CD14-positive monocyte (primary cell): Measurements from ENCODE around the gene SLC35F3. TPM values are rescaled to one million over a fixed set of nuclear protein-coding genes. Genes with fewer than 3 reads are reported as not detected.
A peak's percentile ranks its signal among the peaks of the same experiment; 100 is the strongest.

Experiments
- DNase-seq, 3 donors: peaks; one replicate each; pipeline ENCODE4 v3.0.0-alpha.2; 2011 to 2022
- H2AFZ ChIP-seq: 2 replicates; pipeline ENCODE4 v1.6.0; 2012; ENCODE audit warnings: mild to moderate bottlenecking, low read depth, low read length, inconsistent platforms; ENCODE audit not compliant: insufficient read depth, poor library complexity, severe bottlenecking
- H3K27ac ChIP-seq, 2 donors: 1 replicate in 1 of 2; 2 replicates in 1 of 2; pipeline ENCODE4 v1.5.1; 2012 to 2013; ENCODE audit warnings: low read length in 2 of 2, control low read depth in 1 of 2, inconsistent platforms in 1 of 2, low read depth in 1 of 2, mild to moderate bottlenecking in 1 of 2
- H3K27me3 ChIP-seq, 2 donors: one replicate each; pipeline versions ENCODE4 v1.6.0 to v1.6.1; 2011 to 2013; ENCODE audit warnings: low read length in 2 of 2; ENCODE audit not compliant: control insufficient read depth in 2 of 2, insufficient read depth in 2 of 2
- H3K36me3 ChIP-seq, 2 donors: replicated peaks in 1 of 2; 1 replicate in 1 of 2; 2 replicates in 1 of 2; pipeline versions ENCODE4 v1.5.1 to v1.6.1; 2012 to 2013; ENCODE audit warnings: low read length in 2 of 2, control low read depth in 1 of 2, inconsistent platforms in 1 of 2, mild to moderate bottlenecking in 1 of 2; ENCODE audit not compliant: insufficient read depth in 2 of 2, control insufficient read depth in 1 of 2
- H3K4me1 ChIP-seq, 2 donors: 1 replicate in 1 of 2; 2 replicates in 1 of 2; pipeline versions ENCODE4 v1.5.1 to v1.6.1; 2012 to 2013; ENCODE audit warnings: low read length in 2 of 2, control low read depth in 1 of 2, inconsistent platforms in 1 of 2, mild to moderate bottlenecking in 1 of 2, moderate library complexity in 1 of 2; ENCODE audit not compliant: insufficient read depth in 2 of 2, control insufficient read depth in 1 of 2
- H3K4me2 ChIP-seq: replicated peaks from 2 replicates; pipeline ENCODE3; 2012; ENCODE audit warnings: low read length, moderate library complexity, mild to moderate bottlenecking; ENCODE audit not compliant: poor library complexity, severe bottlenecking; ENCODE audit errors: extremely low read depth
- H3K4me3 ChIP-seq, 3 experiments: fragments of 200-600 bp in 1 of 3; sonication (generic) in 1 of 3; replicated peaks in 1 of 3; 1 replicate in 2 of 3; 2 replicates in 1 of 3; pipeline ENCODE4 v1.5.1; 2011 to 2013; ENCODE audit warnings: low read length in 3 of 3, mild to moderate bottlenecking in 3 of 3, control low read depth in 2 of 3, low read depth in 2 of 3, inconsistent platforms in 1 of 3, moderate library complexity in 1 of 3
- H3K79me2 ChIP-seq: 2 replicates; pipeline ENCODE4 v1.6.0; 2012; ENCODE audit warnings: mild to moderate bottlenecking, control low read depth, inconsistent platforms, low read length, moderate library complexity; ENCODE audit not compliant: insufficient read depth
- H3K9ac ChIP-seq: 2 replicates; pipeline ENCODE4 v1.6.0; 2017; ENCODE audit warnings: low read length, mild to moderate bottlenecking; ENCODE audit not compliant: insufficient read depth, poor library complexity, severe bottlenecking
- H3K9me3 ChIP-seq, 2 donors: replicated peaks in 1 of 2; 1 replicate in 1 of 2; 2 replicates in 1 of 2; pipeline versions ENCODE4 v1.5.1 to v1.6.1; 2012 to 2013; ENCODE audit warnings: low read length in 2 of 2, control low read depth in 1 of 2; ENCODE audit not compliant: control insufficient read depth in 1 of 2, insufficient read depth in 1 of 2
- H4K20me1 ChIP-seq: 2 replicates; pipeline ENCODE4 v1.6.0; 2012; ENCODE audit warnings: mild to moderate bottlenecking, low read length, control low read depth, moderate library complexity; ENCODE audit not compliant: insufficient read depth
- H3K27ac Mint-ChIP-seq, 7 donors: one replicate each; pipeline ENCODE4 v1.8.0; 2020; ENCODE audit warnings: mild to moderate bottlenecking in 7 of 7, mixed read lengths in 7 of 7, moderate library complexity in 6 of 7, inconsistent platforms in 2 of 7
- H3K27me3 Mint-ChIP-seq, 3 donors: one replicate each; pipeline ENCODE4 v1.8.0; 2021 to 2022; ENCODE audit warnings: low read depth in 3 of 3, mild to moderate bottlenecking in 3 of 3, mixed read lengths in 3 of 3, moderate library complexity in 3 of 3, inconsistent platforms in 1 of 3
- H3K36me3 Mint-ChIP-seq, 2 donors: one replicate each; pipeline ENCODE4 v1.8.0; 2020; ENCODE audit warnings: mixed read lengths in 2 of 2, inconsistent platforms in 1 of 2, mild to moderate bottlenecking in 1 of 2
- H3K4me1 Mint-ChIP-seq: one replicate; pipeline ENCODE4 v1.8.0; 2020; ENCODE audit warnings: mild to moderate bottlenecking, mixed read lengths
- H3K4me3 Mint-ChIP-seq, 2 donors: one replicate each; pipeline ENCODE4 v1.8.0; 2020; ENCODE audit warnings: mild to moderate bottlenecking in 2 of 2, mixed read lengths in 2 of 2, moderate library complexity in 1 of 2
- H3K9me3 Mint-ChIP-seq, 7 donors: one replicate each; pipeline ENCODE4 v1.8.0; 2020 to 2022; ENCODE audit warnings: mixed read lengths in 7 of 7, mild to moderate bottlenecking in 6 of 7, moderate library complexity in 6 of 7, inconsistent platforms in 2 of 7
- WGBS: methylation state at CpG from one replicate; pipeline ENCODE4 v1.1.5; 2013; ENCODE audit warnings: missing lambda C conversion rate; ENCODE audit not compliant: insufficient coverage; 5-methylcytosine and 5-hydroxymethylcytosine counted together
- intact Hi-C, 2 donors: fragments of 100-400 bp; cut with micrococcal nuclease; formaldehyde crosslinking; loops; one replicate each; pipeline versions ENCODE4 v1.15.0 to v1.15.1; 2023
- polyA plus RNA-seq, 3 donors: library from polyadenylated mRNA; depleted of rRNA in 1 of 3; unstranded in 2 of 3; stranded (reverse) in 1 of 3; fragments of 300-500 nt in 2 of 3; fragments of >200 nt in 1 of 3; fragmentation: Illumina TruSeq in 2 of 3; gene quantifications; 1 replicate in 2 of 3; 2 replicates in 1 of 3; pipeline ENCODE4 v1.2.3, GENCODE V29; 2012 to 2021
- TF ChIP-seq, protein P1 (sequence below): fragments of 200-600 bp; IDR thresholded peaks from one replicate; pipeline ENCODE4 v1.8.0; 2022; ENCODE audit warnings: antibody characterized with exemption, mild to moderate bottlenecking

SLC35F3 gene
- polyA plus RNA-seq, 3 donors: 0.17 to 0.78 TPM; not detected in 1

DNA sequence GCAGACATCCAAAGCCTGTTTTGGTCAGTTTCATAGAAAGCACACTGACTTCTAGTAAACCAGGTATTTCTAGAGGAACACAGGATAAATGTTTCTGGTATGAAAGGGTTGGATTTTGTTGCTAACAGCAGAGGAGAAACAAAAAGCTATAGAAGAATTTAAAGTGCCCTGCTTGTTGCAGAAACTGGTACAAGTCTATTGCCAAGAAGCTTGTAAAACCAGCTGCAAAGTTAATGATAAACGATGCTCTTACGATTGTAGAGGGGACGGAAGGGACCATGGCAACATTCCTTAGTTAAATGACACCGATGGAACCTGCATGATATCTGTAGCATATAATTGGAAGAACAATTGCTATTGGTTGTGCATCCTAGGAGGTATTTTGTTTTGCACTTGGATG is 40.1 kb downstream of the SLC35F3 start:
- no peaks in the 10 kb centered on the region for H3K27me3 ChIP-seq
- Mint-ChIP-seq H3K27me3 (peaks cover 0 to 3% (median 1%) of the 10 kb centered on the region in 3 donors), H3K4me1 (no peaks in the 10 kb centered on the region), H3K36me3 (no peaks in the 10 kb centered on the region), H3K9me3 (peaks cover 0 to 7% (median 2%) of the 10 kb centered on the region in 7 donors), H3K27ac (no peak overlapping the region), H3K4me3 (no peak overlapping the region)
- DNase-seq: no peak
- H3K4me2 ChIP-seq: no peak overlapping the region
- TF ChIP-seq, protein P1, sequence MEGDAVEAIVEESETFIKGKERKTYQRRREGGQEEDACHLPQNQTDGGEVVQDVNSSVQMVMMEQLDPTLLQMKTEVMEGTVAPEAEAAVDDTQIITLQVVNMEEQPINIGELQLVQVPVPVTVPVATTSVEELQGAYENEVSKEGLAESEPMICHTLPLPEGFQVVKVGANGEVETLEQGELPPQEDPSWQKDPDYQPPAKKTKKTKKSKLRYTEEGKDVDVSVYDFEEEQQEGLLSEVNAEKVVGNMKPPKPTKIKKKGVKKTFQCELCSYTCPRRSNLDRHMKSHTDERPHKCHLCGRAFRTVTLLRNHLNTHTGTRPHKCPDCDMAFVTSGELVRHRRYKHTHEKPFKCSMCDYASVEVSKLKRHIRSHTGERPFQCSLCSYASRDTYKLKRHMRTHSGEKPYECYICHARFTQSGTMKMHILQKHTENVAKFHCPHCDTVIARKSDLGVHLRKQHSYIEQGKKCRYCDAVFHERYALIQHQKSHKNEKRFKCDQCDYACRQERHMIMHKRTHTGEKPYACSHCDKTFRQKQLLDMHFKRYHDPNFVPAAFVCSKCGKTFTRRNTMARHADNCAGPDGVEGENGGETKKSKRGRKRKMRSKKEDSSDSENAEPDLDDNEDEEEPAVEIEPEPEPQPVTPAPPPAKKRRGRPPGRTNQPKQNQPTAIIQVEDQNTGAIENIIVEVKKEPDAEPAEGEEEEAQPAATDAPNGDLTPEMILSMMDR: no peak
- H3K4me3 ChIP-seq: no peak overlapping the region
- H3K36me3 ChIP-seq: no peaks in the 10 kb centered on the region
- no peaks in the 10 kb centered on the region for H3K4me1 ChIP-seq
- WGBS: 73% methylated on average over 4 of the region's 4 CpGs
- H3K9me3 ChIP-seq: no peaks in the 10 kb centered on the region
- no peaks in the 10 kb centered on the region for H3K79me2 ChIP-seq
- no peaks in the 10 kb centered on the region for H4K20me1 ChIP-seq
- no peak overlapping the region for H2AFZ ChIP-seq
- no peak overlapping the region for H3K27ac ChIP-seq
- intact Hi-C loops: no loop called here
- no peak overlapping the region for H3K9ac ChIP-seq

DNA sequence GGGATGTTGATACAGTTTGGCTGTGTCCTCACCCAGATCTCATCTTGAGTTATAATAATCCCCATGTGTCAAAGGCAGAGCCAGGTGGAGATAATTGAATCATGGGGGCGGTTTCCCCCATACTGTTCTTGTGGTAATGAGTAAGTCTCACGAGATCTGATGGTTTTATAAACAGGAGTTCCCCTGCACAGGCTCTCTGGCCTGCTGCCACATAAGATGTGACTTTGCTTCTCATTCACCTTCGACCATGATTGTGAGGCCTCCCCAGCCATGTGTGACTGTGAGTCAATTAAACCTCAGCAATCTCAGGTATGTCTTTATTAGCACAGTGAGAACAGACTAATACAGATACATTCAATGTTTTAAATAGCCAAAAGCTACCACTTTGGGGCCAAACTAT is 41.1 kb downstream of the SLC35F3 start:
- intact Hi-C loops: no loop called here
- H3K79me2 ChIP-seq: no peaks in the 10 kb centered on the region
- H3K36me3 Mint-ChIP-seq: no peaks in the 10 kb centered on the region
- H3K27me3 ChIP-seq: no peaks in the 10 kb centered on the region
- DNase-seq: no peak
- no peaks in the 10 kb centered on the region for H3K4me1 ChIP-seq
- H4K20me1 ChIP-seq: no peaks in the 10 kb centered on the region
- 80% methylated on average over 1 of the region's 3 CpGs for WGBS
- H3K4me1 Mint-ChIP-seq: no peaks in the 10 kb centered on the region
- no peak overlapping the region for H3K4me3 ChIP-seq
- no peak overlapping the region for H3K9ac ChIP-seq
- peaks cover 0 to 1% (median under 1%) of the 10 kb centered on the region in 3 donors for H3K27me3 Mint-ChIP-seq
- H3K9me3 ChIP-seq: no peaks in the 10 kb centered on the region
- H3K4me2 ChIP-seq: no peak overlapping the region
- no peak overlapping the region for H3K27ac ChIP-seq
- peaks cover 2 to 11% (median 4%) of the 10 kb centered on the region in 7 donors for H3K9me3 Mint-ChIP-seq
- TF ChIP-seq, protein P1: no peak
- no peak overlapping the region for H2AFZ ChIP-seq
- H3K4me3 Mint-ChIP-seq: no peak overlapping the region
- peak overlapping the region in 1 of 7 donors; percentile 9 for H3K27ac Mint-ChIP-seq
- H3K36me3 ChIP-seq: no peaks in the 10 kb centered on the region
